Liver (tissue), 3 donors: Measurements from ENCODE around the gene OLA1.

ENCODE experiments used
- CTCF ChIP-seq: fragments of 150-350 bp; IDR thresholded peaks from 2 replicates; pipeline ENCODE4 v1.5.1; 2017; ENCODE audit warnings: improper control_type of control experiment, low read depth, low read length; ENCODE audit not compliant: missing input control
- TAF1 ChIP-seq: conservative IDR thresholded peaks from 2 replicates; pipeline ENCODE4 v1.6.1; 2016; ENCODE audit warnings: antibody characterized with exemption, mild to moderate bottlenecking
- donor health status: healthy.
- donor health status: healthy.

DNA sequence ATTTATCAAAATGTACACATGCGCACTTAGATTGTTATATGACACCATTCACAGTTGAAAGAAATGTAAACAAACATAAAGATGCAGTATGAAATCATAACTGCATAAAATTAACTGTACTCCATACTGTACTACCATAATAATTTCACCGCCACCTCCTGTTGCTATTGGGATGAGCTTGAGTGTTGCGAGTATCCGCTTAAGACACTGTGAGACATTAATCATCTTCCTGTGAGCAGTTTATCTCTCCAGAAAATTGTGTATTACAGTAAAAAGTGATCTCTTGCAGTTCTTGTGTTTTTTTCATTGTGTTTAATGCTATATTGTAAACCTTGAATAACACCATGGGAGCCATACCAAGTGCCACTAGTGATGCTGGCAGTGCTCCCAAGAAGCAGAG is 46.1 kb downstream of the OLA1 start:
- TF ChIP-seq CTCF (no peak), TAF1 (no peak)
